LNCAP (cell line): Measurements from ENCODE around the gene ARHGAP12.

ENCODE experiments used
- CTCF ChIP-seq: fragments of 450-650 bp; IDR thresholded peaks from 2 replicates; pipeline ENCODE4 v1.5.1; 2017; ENCODE audit warnings: mild to moderate bottlenecking

ARHGAP12 gene

GRCh38 chr10:31871266-31872065, 57.2 kb downstream of the ARHGAP12 start:
- no peak for TF ChIP-seq CTCF

DNA sequence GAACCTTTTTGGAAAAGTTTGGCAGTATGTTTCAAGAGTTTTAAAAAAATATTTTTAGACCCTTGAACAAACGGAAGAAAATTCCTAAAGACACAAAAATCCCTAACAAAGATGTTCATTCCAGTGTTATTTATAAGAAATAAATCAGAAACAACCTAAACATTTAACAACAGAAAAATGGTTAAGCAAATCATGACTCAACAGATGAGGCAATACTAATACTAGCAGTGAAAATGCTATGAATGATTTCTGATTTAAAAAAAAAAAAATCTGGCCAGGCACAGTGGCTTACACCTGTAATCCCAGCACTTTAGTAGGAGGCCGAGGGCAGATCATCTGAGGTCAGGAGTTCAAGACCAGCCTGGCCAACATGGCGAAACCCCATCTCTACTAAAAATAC, 61.0 kb downstream of the ARHGAP12 start:
- TF ChIP-seq CTCF: no peak

DNA sequence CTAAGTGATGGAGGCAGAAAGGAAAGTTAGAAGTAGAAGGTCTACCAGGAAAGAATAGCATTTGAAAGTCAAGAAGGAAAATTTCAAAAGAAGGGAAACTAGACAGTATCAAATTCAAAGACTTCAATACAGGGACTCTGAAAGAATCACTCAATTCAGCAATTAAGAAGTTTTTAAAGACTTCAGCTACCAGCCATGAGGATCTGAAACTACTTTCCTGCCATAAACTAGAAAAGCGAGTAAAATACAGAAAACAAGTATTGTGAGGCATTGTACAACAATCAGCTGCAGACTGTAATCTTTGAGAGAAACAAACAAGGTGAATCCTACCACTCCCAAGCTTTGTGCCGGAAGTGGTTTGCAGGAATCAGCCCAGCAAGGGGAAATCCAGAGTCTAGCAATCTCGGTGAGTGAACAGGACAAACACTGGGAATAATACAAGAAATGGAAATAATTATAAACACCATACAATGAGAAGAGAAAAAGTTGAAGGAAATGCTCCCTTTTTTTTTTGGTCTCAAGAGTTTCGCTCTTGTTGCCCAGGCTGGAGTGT, 62.4 kb downstream of the ARHGAP12 start:
- TF ChIP-seq CTCF: no peak

GRCh38 chr10:31864834-31865518, 63.7 kb downstream of the ARHGAP12 start:
- TF ChIP-seq CTCF: no peak

GRCh38 chr10:31855033-31855432, 73.6 kb downstream of the ARHGAP12 start:
- no peak for TF ChIP-seq CTCF

GRCh38 chr10:31853629-31854028, 75.0 kb downstream of the ARHGAP12 start:
- TF ChIP-seq CTCF: no peak

- no peak for TF ChIP-seq CTCF
Measured at GRCh38 chr10:31851216-31851615, 77.4 kb downstream of the ARHGAP12 start.
